OCI-LY1 (cell line): ENCODE results near the gene HDAC11.

Experiments
- CTCF ChIP-seq: fragments of 200-600 bp; sonication (generic), shearing (Covaris generic); IDR thresholded peaks from 2 replicates; pipeline ENCODE4 v1.5.1; 2017; ENCODE audit warnings: mild to moderate bottlenecking, antibody characterized with exemption, low read length, moderate library complexity, mixed read lengths
- EZH2 ChIP-seq: fragments of 200-600 bp; sonication (generic), shearing (Covaris generic); IDR thresholded peaks from 2 replicates; pipeline ENCODE4 v1.8.0; 2017; ENCODE audit warnings: borderline replicate concordance, mixed run types, mild to moderate bottlenecking, antibody characterized with exemption, low read length, moderate library complexity, mixed read lengths

GRCh38 chr3:13472286-13472685 lies 7.8 kb upstream of the HDAC11 start:
- TF ChIP-seq CTCF (no peak), EZH2 (no peak)
